Measurements from ENCODE around the gene BAZ1A.
"Not testable (repeated sequence)": the region's sequence is repeated elsewhere in the genome, so short reads cannot be mapped to it uniquely, and the experiment has no call there.

The BAZ1A gene

GRCh38 chr14:34853041-34853440 is 22.1 kb downstream of the BAZ1A start:
- no peak for DNase-seq (ENCODE audit: low read depth)

- DNase-seq (ENCODE audit: low read depth), result no peak
These were observed 23.8 kb downstream of the BAZ1A start for GRCh38 chr14:34851395-34851794.

- DNase-seq (ENCODE audit: low read depth), result no peak
These were observed 29.3 kb downstream of the BAZ1A start for GRCh38 chr14:34845869-34846268.

- no peak for DNase-seq (ENCODE audit: low read depth)
These were observed 32.1 kb downstream of the BAZ1A start for GRCh38 chr14:34843011-34843554.

GRCh38 chr14:34837801-34838322 is 37.3 kb downstream of the BAZ1A start:
- DNase-seq (ENCODE audit: low read depth), result no peak

- no peak for DNase-seq (ENCODE audit: low read depth)
These were observed 39.8 kb downstream of the BAZ1A start for GRCh38 chr14:34835312-34835711.

- DNase-seq (ENCODE audit: low read depth), result no peak
These were observed 41.3 kb downstream of the BAZ1A start for GRCh38 chr14:34833549-34834523.

GRCh38 chr14:34826661-34827060 is 48.5 kb downstream of the BAZ1A start:
- DNase-seq (ENCODE audit: low read depth), result no peak

GRCh38 chr14:34824826-34825225 is 50.3 kb downstream of the BAZ1A start:
- no peak for DNase-seq (ENCODE audit: low read depth)

- no peak for DNase-seq (ENCODE audit: low read depth)
These were observed 50.9 kb downstream of the BAZ1A start for GRCh38 chr14:34824256-34824655.

- no peak for DNase-seq (ENCODE audit: low read depth)
These were observed 57.4 kb downstream of the BAZ1A start for GRCh38 chr14:34817768-34818167.

GRCh38 chr14:34810028-34810427 is 65.1 kb downstream of the BAZ1A start:
- DNase-seq (ENCODE audit: low read depth), result no peak

GRCh38 chr14:34806257-34806656 is 68.9 kb downstream of the BAZ1A start:
- DNase-seq (ENCODE audit: low read depth), result no peak

- DNase-seq (ENCODE audit: low read depth), result no peak
These were observed 70.2 kb downstream of the BAZ1A start for GRCh38 chr14:34804933-34805332.

GRCh38 chr14:34798861-34799260 is 76.3 kb downstream of the BAZ1A start:
- DNase-seq (ENCODE audit: low read depth), result not testable (repeated sequence)

GRCh38 chr14:34797747-34798583 is 77.2 kb downstream of the BAZ1A start:
- DNase-seq (ENCODE audit: low read depth), result no peak

- DNase-seq (ENCODE audit: low read depth), result no peak
These were observed 78.3 kb downstream of the BAZ1A start for GRCh38 chr14:34796902-34797301.

- DNase-seq (ENCODE audit: low read depth), result no peak
These were observed 80.2 kb downstream of the BAZ1A start for GRCh38 chr14:34794941-34795340.

GRCh38 chr14:34794217-34794616 is 80.9 kb downstream of the BAZ1A start:
- DNase-seq (ENCODE audit: low read depth), result no peak

GRCh38 chr14:34792598-34792997 is 82.6 kb downstream of the BAZ1A start:
- DNase-seq (ENCODE audit: low read depth), result no peak

GRCh38 chr14:34785223-34786006 is 89.7 kb downstream of the BAZ1A start:
- DNase-seq (ENCODE audit: low read depth), result no peak

- DNase-seq (ENCODE audit: low read depth), result no peak
These were observed 93.1 kb downstream of the BAZ1A start for GRCh38 chr14:34782031-34782430.

Measured in activated T-helper 9 cell treated with anti-CD3 and anti-CD28 coated beads, Interleukin-2, amount 50 U/mL, for 16 hours (primary cell).